ENCODE measurements around the gene PAQR9.

GRCh38 chr3:142987080-142987700 is 23.7 kb upstream of the PAQR9 start:
- TF ChIP-seq, protein P1, sequence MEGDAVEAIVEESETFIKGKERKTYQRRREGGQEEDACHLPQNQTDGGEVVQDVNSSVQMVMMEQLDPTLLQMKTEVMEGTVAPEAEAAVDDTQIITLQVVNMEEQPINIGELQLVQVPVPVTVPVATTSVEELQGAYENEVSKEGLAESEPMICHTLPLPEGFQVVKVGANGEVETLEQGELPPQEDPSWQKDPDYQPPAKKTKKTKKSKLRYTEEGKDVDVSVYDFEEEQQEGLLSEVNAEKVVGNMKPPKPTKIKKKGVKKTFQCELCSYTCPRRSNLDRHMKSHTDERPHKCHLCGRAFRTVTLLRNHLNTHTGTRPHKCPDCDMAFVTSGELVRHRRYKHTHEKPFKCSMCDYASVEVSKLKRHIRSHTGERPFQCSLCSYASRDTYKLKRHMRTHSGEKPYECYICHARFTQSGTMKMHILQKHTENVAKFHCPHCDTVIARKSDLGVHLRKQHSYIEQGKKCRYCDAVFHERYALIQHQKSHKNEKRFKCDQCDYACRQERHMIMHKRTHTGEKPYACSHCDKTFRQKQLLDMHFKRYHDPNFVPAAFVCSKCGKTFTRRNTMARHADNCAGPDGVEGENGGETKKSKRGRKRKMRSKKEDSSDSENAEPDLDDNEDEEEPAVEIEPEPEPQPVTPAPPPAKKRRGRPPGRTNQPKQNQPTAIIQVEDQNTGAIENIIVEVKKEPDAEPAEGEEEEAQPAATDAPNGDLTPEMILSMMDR (IDR thresholded peaks at IDR 0.05), result peak in 2 of 3 experiments; percentile 31 to 52
- no peak for TF ChIP-seq POLR2A (IDR thresholded peaks at IDR 0.05)
